ENCODE measurements around the gene FMNL3.
"Not testable (repeated sequence)": the region's sequence is repeated elsewhere in the genome, so short reads cannot be mapped to it uniquely, and the experiment has no call there.

The FMNL3 gene

DNA sequence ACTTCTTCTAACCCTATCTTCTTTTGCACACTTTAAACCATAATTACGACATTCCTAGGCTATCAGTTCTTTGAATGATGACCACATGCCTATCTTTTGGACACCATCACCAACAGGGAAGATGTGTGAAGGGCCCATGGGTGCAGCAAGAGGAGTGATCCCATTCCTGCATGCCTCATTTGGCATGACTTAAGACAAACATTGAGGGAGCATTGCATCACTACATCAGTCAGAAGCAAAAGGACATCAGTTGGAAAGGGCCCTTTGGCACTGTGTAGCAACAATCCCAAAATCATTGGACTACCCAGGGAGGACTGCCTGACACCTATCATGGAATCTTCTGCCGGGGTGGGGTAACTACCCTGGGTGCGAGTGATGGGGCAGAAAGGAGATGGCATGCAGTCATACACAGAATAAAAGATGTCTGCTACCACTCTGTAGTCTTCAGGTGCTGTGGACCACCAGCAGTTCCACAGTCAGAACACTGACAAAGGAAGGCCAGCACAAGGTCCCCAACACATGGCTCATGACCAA is 23.4 kb upstream of the FMNL3 start:
- CTCF ChIA-PET = interaction anchor here (0.9 to 2.2 kb wide), 2 partner anchors 10 to 93 kb away, joined by 4 to 13 read pairs; partner anchors contain the start of gene TMBIM6
- DNase-seq (ENCODE audit: low read depth, low spot score) = no peak
- no peak for TF ChIP-seq CTCF (IDR thresholded peaks at IDR 0.05; ENCODE audit: insufficient read depth, low read length, missing control alignments)
- H3K4me3 ChIP-seq (ENCODE audit: low read depth, low read length) = no peak overlapping the region
- POLR2A ChIA-PET = no interaction called here

- H3K4me3 ChIP-seq (ENCODE audit: low read depth, low read length) = no peak overlapping the region
- ChIA-PET POLR2A (no interaction called here), CTCF (interaction anchor here (0.9 to 1.9 kb wide), 2 partner anchors 11 to 93 kb away, joined by 4 to 6 read pairs; partner anchors contain the start of gene TMBIM6)
- TF ChIP-seq CTCF (IDR thresholded peaks at IDR 0.05; ENCODE audit: insufficient read depth, low read length, missing control alignments) = no peak
- no peak for DNase-seq (ENCODE audit: low read depth, low spot score)
These were observed 22.8 kb upstream of the FMNL3 start for GRCh38 chr12:49730050-49730449.

- POLR2A ChIA-PET = no interaction called here
- TF ChIP-seq CTCF (IDR thresholded peaks at IDR 0.05; ENCODE audit: insufficient read depth, low read length, missing control alignments) = no peak
- CTCF ChIA-PET = interaction anchor here (1.9 kb wide), 1 partner anchor 12 kb away, joined by 6 read pairs; the partner anchor contains the start of gene TMBIM6
- no peak overlapping the region for H3K4me3 ChIP-seq (ENCODE audit: low read depth, low read length)
- no peak for DNase-seq (ENCODE audit: low read depth, low spot score)
These were observed 21.2 kb upstream of the FMNL3 start for GRCh38 chr12:49728446-49728845.

- not testable (repeated sequence) for DNase-seq (ENCODE audit: low read depth, low spot score); H3K4me3 ChIP-seq (ENCODE audit: low read depth, low read length)
- ChIA-PET POLR2A (interaction anchor here (1.6 kb wide), 1 partner anchor 20 kb away, joined by 4 read pairs; no protein-coding TSS in a partner anchor), CTCF (interaction anchor here (1.4 to 25.0 kb wide), 3 partner anchors 13 to 76 kb away, joined by 3 to 766 read pairs (median 5); no protein-coding TSS in a partner anchor)
These were observed 14.2 kb upstream of the FMNL3 start for GRCh38 chr12:49721355-49721754.

- POLR2A ChIA-PET = interaction anchor here (1.6 kb wide), 1 partner anchor 21 kb away, joined by 4 read pairs; no protein-coding TSS in a partner anchor
- no peak for TF ChIP-seq CTCF (IDR thresholded peaks at IDR 0.05; ENCODE audit: insufficient read depth, low read length, missing control alignments)
- no peak overlapping the region for H3K4me3 ChIP-seq (ENCODE audit: low read depth, low read length)
- CTCF ChIA-PET = interaction anchor here (0.7 to 25.0 kb wide), 8 partner anchors 9 to 75 kb away, joined by 3 to 766 read pairs (median 4); partner anchors contain the start of gene TMBIM6
- no peak for DNase-seq (ENCODE audit: low read depth, low spot score)
These were observed 13.0 kb upstream of the FMNL3 start for GRCh38 chr12:49720214-49720613.

- POLR2A ChIA-PET = interaction anchor here (1.6 kb wide), 1 partner anchor 23 kb away, joined by 3 read pairs; the partner anchor contains the start of gene TMBIM6
These were observed 10.6 kb upstream of the FMNL3 start for GRCh38 chr12:49717800-49718199.

DNA sequence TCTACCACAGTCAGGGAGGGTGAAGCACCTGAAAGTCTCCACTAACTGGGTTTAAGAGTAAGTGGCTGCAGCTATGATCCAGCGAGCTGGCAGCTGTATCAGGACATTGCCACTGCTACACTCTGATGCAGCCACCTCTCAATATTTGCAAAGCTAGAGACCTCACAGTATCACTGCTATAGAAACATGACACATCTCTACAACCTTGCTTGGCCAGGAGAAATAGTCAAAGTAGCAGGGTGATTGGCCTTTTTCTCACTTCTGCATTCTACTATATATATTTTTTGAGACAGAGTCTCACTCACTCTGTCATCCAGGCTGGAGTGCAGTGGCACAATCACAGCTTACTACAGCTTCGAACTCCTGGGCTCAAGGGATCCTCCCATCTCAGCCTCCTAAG is 9.3 kb upstream of the FMNL3 start:
- CTCF ChIA-PET = interaction anchor here (1.1 to 25.0 kb wide), 7 partner anchors 8 to 385 kb away, joined by 3 to 766 read pairs (median 5); partner anchors contain the start of gene TMBIM6
- no peak for TF ChIP-seq CTCF (IDR thresholded peaks at IDR 0.05; ENCODE audit: insufficient read depth, low read length, missing control alignments)
- H3K4me3 ChIP-seq (ENCODE audit: low read depth, low read length) = no peak overlapping the region
- POLR2A ChIA-PET = interaction anchor here (1.6 kb wide), 1 partner anchor 25 kb away, joined by 3 read pairs; the partner anchor contains the start of gene TMBIM6
- DNase-seq (ENCODE audit: low read depth, low spot score) = no peak

More at GRCh38 chr12:49717800-49718199, 10.6 kb upstream of the FMNL3 start:
- CTCF ChIA-PET = interaction anchor here (1.3 to 25.0 kb wide), 5 partner anchors 9 to 386 kb away, joined by 3 to 766 read pairs (median 6); partner anchors contain the start of gene TMBIM6
- H3K4me3 ChIP-seq (ENCODE audit: low read depth, low read length); DNase-seq (ENCODE audit: low read depth, low spot score): not testable (repeated sequence)

DNA sequence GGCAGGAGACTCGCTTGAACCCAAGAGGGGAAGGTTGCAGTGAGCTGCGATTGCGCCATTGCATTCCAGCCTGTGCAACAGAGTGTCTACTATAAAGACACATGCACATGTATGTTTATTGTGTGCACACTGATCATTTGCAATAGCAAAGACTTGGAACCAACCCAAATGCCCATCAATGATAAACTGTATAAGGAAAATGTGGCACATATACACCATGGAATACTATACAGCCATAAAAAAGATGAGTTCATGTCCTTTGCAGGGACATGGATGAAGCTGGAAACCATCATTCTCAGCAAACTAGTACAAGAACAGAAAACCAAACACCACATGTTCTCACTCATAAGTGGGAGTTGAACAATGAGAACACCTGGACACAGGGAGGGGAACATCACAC is 6.7 kb upstream of the FMNL3 start:
- H3K4me3 ChIP-seq (ENCODE audit: low read depth, low read length); DNase-seq (ENCODE audit: low read depth, low spot score): not testable (repeated sequence)
- ChIA-PET POLR2A (interaction anchor here (1.1 kb wide), 1 partner anchor 74 kb away, joined by 3 read pairs; no protein-coding TSS in a partner anchor), CTCF (interaction anchor here (0.7 to 25.0 kb wide), 3 partner anchors 15 to 68 kb away, joined by 4 to 766 read pairs (median 40); partner anchors contain the start of gene TMBIM6)
